ENCODE measurements around the gene STAM.

Gene STAM

DNA sequence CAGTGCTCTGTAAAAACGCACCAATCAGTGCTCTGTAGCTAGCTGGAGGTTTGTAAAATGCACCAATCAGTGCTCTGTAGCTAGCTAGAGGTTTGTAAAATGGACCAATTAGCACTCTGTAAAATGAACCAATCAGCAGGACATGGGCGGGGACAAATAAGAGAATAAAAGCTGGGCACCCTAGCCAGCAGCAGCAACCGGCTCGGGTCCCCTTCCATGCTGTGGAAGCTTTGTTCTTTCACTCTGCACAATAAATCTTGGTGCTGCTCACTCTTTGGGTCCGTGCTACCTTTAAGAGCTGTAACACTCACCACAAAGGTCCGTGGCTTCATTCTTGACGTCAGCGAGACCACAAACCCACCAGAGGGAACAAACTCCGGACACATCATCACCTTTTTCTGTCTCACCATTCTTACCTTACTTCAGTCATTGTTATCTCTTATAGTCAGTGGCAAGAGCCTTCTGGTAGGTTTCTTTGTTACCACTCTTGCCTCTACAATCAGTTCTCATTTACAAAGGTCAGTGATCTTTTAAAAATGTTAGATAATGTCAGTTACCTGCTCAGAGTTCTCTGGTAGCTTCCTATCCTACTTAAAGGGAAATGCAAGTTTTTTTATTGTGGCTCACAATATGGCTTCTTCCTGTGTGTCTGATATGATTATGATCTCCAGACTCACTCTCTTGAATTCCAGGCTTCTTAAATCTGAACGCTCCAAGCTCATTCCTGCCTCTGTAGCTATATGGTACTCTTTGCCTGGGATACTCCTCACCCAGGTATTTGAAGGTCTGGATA lies 4.5 kb downstream of the STAM start:
- DNase-seq = no peak

DNA sequence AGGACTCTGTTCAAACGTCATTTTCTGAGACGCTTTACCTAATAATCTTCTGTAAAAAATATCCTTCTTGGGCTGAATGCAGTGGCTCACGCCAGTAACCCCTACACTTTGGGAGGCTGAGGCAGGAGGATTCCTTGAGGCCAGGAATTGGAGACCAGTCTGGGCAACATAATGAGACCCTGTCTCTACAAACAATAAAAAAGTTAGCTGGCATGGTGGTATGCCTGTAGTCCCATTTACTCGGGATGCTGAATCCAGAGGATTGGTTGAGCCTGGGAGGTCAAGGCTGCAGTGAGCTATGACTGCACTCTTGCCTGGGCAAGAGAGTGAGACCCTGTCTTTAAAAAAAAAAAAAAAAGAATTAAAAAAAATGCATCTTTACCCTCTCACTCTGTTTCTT lies 5.1 kb downstream of the STAM start:
- no peak for DNase-seq

DNA sequence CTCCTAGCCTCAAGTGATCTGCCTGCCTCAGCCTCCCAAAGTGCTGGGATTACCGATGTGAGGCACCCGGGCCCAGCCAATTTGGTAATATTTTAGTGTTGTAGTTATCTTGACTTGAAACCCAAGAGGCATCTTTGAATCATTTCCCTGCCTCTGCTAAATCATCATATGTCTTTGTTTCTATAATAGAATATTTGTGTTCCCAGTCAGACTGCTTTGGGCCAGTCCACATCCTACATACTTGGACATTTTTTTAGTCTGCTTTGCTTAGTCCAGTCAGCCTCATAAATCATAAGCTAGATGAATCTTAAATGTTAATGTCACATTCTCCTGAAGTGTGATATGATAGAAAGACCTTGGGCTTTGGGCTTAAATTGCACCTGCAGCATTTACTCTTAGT lies 5.9 kb downstream of the STAM start:
- no peak for DNase-seq

- DNase-seq = no peak
Observed at GRCh38 chr10:17650416-17650815, 6.5 kb downstream of the STAM start.

- no peak for DNase-seq
Observed at GRCh38 chr10:17651896-17652295, 7.9 kb downstream of the STAM start.

GRCh38 chr10:17652585-17652984 lies 8.6 kb downstream of the STAM start:
- no peak for DNase-seq

DNA sequence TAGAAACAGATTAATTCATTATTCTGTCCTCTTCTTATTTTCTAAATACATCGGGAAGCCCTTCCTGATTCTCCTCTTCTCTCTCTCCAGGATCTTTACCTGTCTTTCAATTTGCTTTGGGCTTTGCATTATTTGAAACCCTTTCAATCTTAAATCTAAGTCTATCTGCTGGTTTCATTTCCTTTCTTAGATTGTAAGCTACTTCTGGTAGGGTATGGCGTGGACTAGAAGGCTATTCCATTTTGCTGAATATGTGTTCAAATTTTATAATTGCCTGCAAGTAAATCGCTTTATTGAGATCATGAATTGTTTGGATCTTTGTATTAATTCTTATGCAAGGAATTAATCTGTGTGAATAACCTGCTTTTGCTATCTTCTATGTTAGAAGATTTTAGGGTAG lies 11.1 kb downstream of the STAM start:
- no peak for DNase-seq

GRCh38 chr10:17655567-17656146 lies 11.7 kb downstream of the STAM start:
- DNase-seq = no peak

- no peak for DNase-seq
Observed at GRCh38 chr10:17657103-17657500, 13.2 kb downstream of the STAM start.

- no peak for DNase-seq
Observed at GRCh38 chr10:17659365-17659764, 15.4 kb downstream of the STAM start.

DNA sequence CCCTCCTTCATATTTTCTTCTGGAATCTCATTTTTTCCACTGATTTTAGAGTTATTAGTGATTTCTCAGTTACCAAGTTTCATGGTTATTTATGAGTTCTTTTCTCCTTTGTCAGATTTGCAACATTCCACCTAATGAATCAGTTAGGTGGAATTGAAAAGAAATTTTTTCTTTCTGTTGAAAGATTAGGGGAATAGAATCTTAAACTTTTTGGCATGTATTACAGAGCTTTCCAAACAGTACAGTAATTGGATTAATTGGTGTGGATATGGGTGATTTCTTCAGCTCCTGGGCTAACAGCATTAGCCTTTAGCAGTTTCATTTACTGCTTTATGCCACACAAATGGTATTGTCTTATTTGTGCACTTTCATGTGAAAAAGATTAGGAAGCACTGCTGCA lies 17.0 kb downstream of the STAM start:
- no peak for DNase-seq

- no peak for DNase-seq
Observed at GRCh38 chr10:17661510-17661909, 17.6 kb downstream of the STAM start.

DNA sequence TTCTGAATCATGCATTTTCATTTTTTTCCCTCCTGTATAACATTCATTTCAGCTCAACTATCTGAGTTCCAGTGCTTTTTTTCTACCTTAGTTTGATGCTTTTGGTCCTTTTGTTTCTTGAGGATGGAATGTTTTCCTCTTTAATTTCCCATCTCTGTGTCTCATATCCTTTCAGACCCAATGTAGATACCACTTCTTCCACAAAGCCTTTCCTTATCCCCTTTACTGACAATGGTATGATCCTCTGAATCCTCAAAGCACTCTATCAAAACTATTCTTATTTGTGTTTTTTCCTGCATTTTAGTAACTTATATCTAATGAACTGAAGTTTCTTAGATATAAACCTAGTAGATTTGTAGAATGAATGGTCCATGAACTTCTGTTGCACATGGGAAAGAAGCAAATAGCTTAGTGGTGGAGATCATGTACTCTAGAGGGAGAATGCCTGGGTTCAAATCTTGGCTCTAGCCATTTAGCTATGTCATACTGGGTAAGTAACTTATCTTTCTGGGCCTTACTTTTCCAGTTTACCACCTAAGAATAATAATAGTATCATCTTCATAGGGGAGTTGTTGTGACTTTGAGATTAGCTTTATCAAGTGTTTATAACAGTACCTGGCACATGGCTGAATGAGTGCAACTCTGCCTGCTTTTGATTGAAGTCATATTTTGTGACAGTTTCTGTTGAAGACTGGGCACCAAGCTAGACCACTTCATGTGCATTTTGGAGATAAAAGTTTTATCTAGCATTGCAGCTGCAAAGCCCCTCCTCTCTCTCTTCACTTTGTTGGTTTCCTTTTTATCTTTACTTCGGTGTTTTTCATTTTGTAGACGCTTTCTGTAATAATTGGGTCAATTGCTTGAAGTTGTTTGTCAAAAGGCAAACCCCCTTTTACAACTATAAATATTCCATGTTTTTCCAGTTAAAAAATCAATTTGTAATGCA lies 18.5 kb downstream of the STAM start:
- DNase-seq = no peak

GRCh38 chr10:17663450-17663849 lies 19.5 kb downstream of the STAM start:
- DNase-seq = no peak

- no peak for DNase-seq
Observed at GRCh38 chr10:17665747-17666146, 21.8 kb downstream of the STAM start.

GRCh38 chr10:17668435-17669184 lies 24.7 kb downstream of the STAM start:
- no peak for DNase-seq

GRCh38 chr10:17669185-17669872 lies 25.4 kb downstream of the STAM start:
- no peak for DNase-seq

DNA sequence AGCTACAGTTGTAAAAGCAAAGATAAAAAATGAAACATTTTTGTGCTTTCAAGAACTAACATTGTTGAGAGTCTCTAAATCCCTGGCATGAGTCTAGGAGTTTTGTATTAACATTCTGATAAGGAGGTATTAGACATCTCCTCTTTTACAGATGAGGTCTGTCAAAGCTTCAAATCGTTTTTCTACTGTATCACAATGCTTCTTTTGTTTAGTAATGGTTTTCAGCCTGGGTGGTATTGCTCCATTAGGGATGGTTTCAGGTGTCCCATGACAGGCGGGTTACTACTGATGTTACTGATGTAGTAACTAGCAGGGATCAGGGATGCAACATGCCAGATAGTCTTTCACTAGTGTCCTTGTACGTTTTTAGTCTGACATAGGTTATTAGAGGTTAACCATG lies 27.4 kb downstream of the STAM start:
- DNase-seq = no peak

DNA sequence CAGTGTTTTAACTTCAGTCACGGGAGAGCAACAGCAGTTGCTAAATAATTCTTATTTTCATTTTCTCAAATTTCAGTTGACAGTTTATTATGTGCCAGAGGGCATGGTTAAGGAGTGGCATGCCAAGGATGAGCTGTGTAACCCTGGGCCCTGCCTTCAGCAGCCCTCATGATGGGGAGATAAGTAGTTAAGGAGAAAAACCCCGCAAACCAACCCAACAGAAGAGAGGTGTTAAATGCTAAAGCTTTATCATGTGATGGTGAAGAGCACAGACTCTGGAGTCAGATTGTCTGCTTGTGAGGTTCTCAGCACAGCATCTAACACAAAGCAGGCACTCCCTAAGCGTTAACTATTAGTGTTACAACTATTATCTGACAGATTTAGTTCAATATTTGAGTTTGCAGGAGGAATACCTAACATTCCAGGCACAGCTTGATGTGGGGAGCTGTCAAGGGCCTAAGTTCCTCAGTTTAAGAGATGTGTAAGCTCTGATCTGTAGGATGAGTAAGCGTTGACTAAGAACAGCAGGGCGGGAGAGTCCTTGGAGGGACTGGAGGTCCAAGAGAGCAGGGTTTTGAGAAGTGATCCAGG lies 29.6 kb downstream of the STAM start:
- no peak for DNase-seq

- DNase-seq = no peak
Observed at GRCh38 chr10:17674566-17674965, 30.6 kb downstream of the STAM start.

GRCh38 chr10:17675638-17676037 lies 31.7 kb downstream of the STAM start:
- DNase-seq = no peak

DNA sequence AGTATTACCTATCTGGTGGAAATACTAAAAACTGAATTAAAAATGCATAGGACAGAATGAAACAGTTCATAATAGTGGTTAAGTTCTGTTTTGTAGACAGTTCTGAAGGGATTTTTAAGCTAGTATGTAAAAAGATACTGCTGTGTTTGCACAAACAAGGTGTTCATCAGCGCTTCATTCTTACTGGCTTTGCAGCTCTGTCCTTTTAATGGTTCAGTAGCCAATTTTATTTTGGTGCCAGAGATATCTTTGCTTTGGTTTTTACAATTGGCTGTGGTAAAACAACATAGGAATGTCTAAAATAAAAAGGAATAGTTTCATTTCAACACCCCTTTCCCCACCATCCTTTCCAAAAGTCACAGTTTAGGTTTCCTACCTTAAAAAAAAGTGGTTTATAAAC lies 33.0 kb downstream of the STAM start:
- no peak for DNase-seq

Data from DMS79 (cell line).